ENCODE results near the gene P2RX3. TPM values are rescaled to one million over a fixed set of nuclear protein-coding genes. Genes with fewer than 3 reads are reported as not detected.

Gene P2RX3
- total RNA-seq, 2 experiments from 2014 or later: not detected

DNA sequence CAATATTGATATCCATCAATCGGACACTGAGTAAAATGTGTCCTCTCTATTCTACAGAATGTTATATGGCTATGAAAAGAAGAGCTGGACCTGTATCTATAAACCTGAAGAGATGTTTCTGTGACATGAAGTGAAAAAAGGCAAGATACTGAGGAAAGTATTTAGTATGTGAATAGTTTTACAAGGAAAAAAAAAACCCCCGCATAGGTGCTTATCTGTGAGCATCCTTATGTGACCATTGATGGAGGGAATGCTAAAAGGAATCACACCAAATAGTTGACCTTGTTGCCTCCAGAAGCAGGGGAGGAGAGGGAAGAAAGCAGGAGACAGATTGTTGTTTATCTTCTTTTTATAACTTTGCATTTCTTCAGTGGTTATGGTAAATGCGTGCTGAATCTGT lies 53.0 kb downstream of the P2RX3 start:
- no peak overlapping the region for H3K4me3 ChIP-seq (ENCODE audit: low read depth, low read length, poor library complexity, severe bottlenecking)
- no peaks in the 10 kb centered on the region for H4K20me1 ChIP-seq (ENCODE audit: insufficient read depth, low read length)
- intact Hi-C loops (cut with micrococcal nuclease; ENCODE audit: unreplicated experiment): no loop called here
- TF ChIP-seq, protein P1, sequence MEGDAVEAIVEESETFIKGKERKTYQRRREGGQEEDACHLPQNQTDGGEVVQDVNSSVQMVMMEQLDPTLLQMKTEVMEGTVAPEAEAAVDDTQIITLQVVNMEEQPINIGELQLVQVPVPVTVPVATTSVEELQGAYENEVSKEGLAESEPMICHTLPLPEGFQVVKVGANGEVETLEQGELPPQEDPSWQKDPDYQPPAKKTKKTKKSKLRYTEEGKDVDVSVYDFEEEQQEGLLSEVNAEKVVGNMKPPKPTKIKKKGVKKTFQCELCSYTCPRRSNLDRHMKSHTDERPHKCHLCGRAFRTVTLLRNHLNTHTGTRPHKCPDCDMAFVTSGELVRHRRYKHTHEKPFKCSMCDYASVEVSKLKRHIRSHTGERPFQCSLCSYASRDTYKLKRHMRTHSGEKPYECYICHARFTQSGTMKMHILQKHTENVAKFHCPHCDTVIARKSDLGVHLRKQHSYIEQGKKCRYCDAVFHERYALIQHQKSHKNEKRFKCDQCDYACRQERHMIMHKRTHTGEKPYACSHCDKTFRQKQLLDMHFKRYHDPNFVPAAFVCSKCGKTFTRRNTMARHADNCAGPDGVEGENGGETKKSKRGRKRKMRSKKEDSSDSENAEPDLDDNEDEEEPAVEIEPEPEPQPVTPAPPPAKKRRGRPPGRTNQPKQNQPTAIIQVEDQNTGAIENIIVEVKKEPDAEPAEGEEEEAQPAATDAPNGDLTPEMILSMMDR (conservative IDR thresholded peaks at IDR 0.05; ENCODE audit: low read length): no peak
- no peak for TF ChIP-seq EZH2phosphoT487 (IDR thresholded peaks at IDR 0.05; ENCODE audit: borderline replicate concordance, low read depth, low read length)
- no peak for DNase-seq (ENCODE audit: low spot score)
- H2AFZ ChIP-seq (ENCODE audit: low read length): no peak overlapping the region
- CTCF ChIA-PET (ENCODE audit: unreplicated experiment): no interaction called here
- H3K4me1 ChIP-seq (ENCODE audit: insufficient read depth, low read length, poor library complexity, severe bottlenecking): no peaks in the 10 kb centered on the region
- no peaks in the 10 kb centered on the region for H3K79me2 ChIP-seq (ENCODE audit: insufficient read depth, low read depth, low read length)
- H3K36me3 ChIP-seq (ENCODE audit: insufficient read depth, low read length): no peaks in the 10 kb centered on the region
- no peak overlapping the region for H3K27ac ChIP-seq (ENCODE audit: low read depth, low read length, poor library complexity, severe bottlenecking)
- no peaks in the 10 kb centered on the region for H3K9me3 ChIP-seq (ENCODE audit: low read length)
- no peaks in the 10 kb centered on the region for H3K9me2 ChIP-seq (ENCODE audit: insufficient read depth, low read length)
- POLR2A ChIA-PET: no interaction called here
- no TSS peak for BruUV-seq (replicated peaks)
- no peak overlapping the region for H3K4me2 ChIP-seq (ENCODE audit: low read length)

DNA sequence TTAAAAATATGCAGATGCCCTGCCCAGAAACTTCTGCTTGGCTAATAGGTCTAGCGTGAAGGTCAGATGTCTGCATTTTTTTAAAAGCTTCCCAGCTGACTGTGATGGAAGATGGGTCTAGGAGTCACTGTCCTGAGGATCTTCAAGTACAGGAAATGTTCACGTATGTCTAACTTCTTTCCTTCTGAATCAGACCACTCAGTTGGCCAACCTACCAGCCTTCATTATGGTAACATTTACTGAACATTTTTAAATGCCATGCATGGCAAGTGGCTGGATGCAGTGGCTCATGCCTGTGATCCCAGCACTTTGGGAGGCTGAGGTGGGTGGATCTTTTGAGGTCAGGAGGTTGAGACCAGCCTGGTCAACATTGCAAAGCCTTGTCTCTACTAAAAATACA lies 53.4 kb downstream of the P2RX3 start:
- intact Hi-C loops (cut with micrococcal nuclease; ENCODE audit: unreplicated experiment): no loop called here
- no peaks in the 10 kb centered on the region for H3K36me3 ChIP-seq (ENCODE audit: insufficient read depth, low read length)
- no peaks in the 10 kb centered on the region for H3K9me2 ChIP-seq (ENCODE audit: insufficient read depth, low read length)
- no peak overlapping the region for H3K27ac ChIP-seq (ENCODE audit: low read depth, low read length, poor library complexity, severe bottlenecking)
- H3K79me2 ChIP-seq (ENCODE audit: insufficient read depth, low read depth, low read length): no peaks in the 10 kb centered on the region
- no peak overlapping the region for H3K4me3 ChIP-seq (ENCODE audit: low read depth, low read length, poor library complexity, severe bottlenecking)
- no peak overlapping the region for H2AFZ ChIP-seq (ENCODE audit: low read length)
- CTCF ChIA-PET (ENCODE audit: unreplicated experiment): no interaction called here
- H4K20me1 ChIP-seq (ENCODE audit: insufficient read depth, low read length): no peaks in the 10 kb centered on the region
- POLR2A ChIA-PET: no interaction called here
- no peak overlapping the region for H3K4me2 ChIP-seq (ENCODE audit: low read length)
- BruUV-seq (replicated peaks): no TSS peak
- DNase-seq (ENCODE audit: low spot score): no peak
- TF ChIP-seq, protein P1 (conservative IDR thresholded peaks at IDR 0.05; ENCODE audit: low read length): no peak
- no peak for TF ChIP-seq EZH2phosphoT487 (IDR thresholded peaks at IDR 0.05; ENCODE audit: borderline replicate concordance, low read depth, low read length)
- no peaks in the 10 kb centered on the region for H3K9me3 ChIP-seq (ENCODE audit: low read length)
- H3K4me1 ChIP-seq (ENCODE audit: insufficient read depth, low read length, poor library complexity, severe bottlenecking): no peaks in the 10 kb centered on the region

DNA sequence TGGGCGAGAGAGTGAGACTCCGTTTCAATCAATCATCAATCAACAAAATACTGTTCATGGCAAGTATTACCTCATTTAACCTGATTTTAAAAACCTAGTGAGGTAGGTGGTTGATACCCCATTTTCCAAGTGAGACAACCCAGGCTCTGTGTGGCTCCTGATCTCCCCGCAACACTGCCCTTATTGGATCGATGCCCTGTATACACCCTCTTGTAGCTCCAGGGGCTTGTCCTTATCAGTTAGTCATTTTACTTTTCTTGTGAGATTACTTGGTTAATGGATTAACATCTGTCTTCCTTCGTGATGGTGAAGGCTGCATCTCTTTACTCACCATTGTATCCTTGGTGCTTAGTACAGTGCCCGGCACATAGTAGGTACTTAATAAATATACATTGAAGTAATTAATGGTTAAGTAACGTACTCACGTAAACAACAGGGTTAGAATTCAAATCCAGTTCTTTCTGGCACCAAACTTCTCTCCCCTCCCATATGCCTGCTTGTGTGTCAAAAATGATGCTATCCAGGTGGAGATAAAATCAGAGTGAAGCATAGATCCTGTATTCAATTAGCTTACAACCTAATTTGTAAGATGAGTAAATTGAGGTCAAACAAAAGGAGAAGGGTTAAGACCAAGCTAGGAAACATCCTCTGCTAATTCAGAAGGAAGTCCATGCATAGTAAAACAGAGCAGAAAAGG lies 54.1 kb downstream of the P2RX3 start:
- no peaks in the 10 kb centered on the region for H3K4me1 ChIP-seq (ENCODE audit: insufficient read depth, low read length, poor library complexity, severe bottlenecking)
- no peak overlapping the region for H3K4me2 ChIP-seq (ENCODE audit: low read length)
- H3K79me2 ChIP-seq (ENCODE audit: insufficient read depth, low read depth, low read length): no peaks in the 10 kb centered on the region
- CTCF ChIA-PET (ENCODE audit: unreplicated experiment): no interaction called here
- BruUV-seq (replicated peaks): no TSS peak
- TF ChIP-seq EZH2phosphoT487 (IDR thresholded peaks at IDR 0.05; ENCODE audit: borderline replicate concordance, low read depth, low read length): no peak
- TF ChIP-seq, protein P1 (conservative IDR thresholded peaks at IDR 0.05; ENCODE audit: low read length): no peak
- H2AFZ ChIP-seq (ENCODE audit: low read length): no peak overlapping the region
- no peak for DNase-seq (ENCODE audit: low spot score)
- intact Hi-C loops (cut with micrococcal nuclease; ENCODE audit: unreplicated experiment): no loop called here
- no peak overlapping the region for H3K27ac ChIP-seq (ENCODE audit: low read depth, low read length, poor library complexity, severe bottlenecking)
- no peaks in the 10 kb centered on the region for H3K36me3 ChIP-seq (ENCODE audit: insufficient read depth, low read length)
- no peaks in the 10 kb centered on the region for H3K9me3 ChIP-seq (ENCODE audit: low read length)
- H3K9me2 ChIP-seq (ENCODE audit: insufficient read depth, low read length): no peaks in the 10 kb centered on the region
- H3K4me3 ChIP-seq (ENCODE audit: low read depth, low read length, poor library complexity, severe bottlenecking): no peak overlapping the region
- POLR2A ChIA-PET: interaction anchor here (0.6 kb wide), 1 partner anchor 292 kb away, joined by 3 read pairs; no protein-coding TSS in a partner anchor
- no peaks in the 10 kb centered on the region for H4K20me1 ChIP-seq (ENCODE audit: insufficient read depth, low read length)
